OCI-LY3 (cell line): Measurements from ENCODE around the gene TSKU.

Experiments used
- H2AFZ ChIP-seq: fragments of 200-600, 300-600 bp; shearing (Covaris generic); 2 replicates; pipeline ENCODE4 v1.6.0; 2014; ENCODE audit warnings: antibody characterized with exemption, low read depth, low read length
- H3K27ac ChIP-seq: fragments of 200-600, 300-600 bp; sonication (generic); 2 replicates; pipeline ENCODE4 v1.5.1; 2014; ENCODE audit warnings: mild to moderate bottlenecking, low read length, moderate library complexity, mixed read lengths
- H3K27me3 ChIP-seq: fragments of 200-600, 300-600 bp; sonication (generic); 2 replicates; pipeline ENCODE4 v1.6.1; 2014; ENCODE audit warnings: low read depth, low read length, mixed read lengths
- H3K36me3 ChIP-seq: fragments of 200-600, 300-600 bp; sonication (generic); replicated peaks from 2 replicates; pipeline ENCODE3; 2014; ENCODE audit warnings: low read depth, low read length, mixed read lengths
- H3K4me1 ChIP-seq: fragments of 300-600, 200-600 bp; sonication (generic); 2 replicates; pipeline ENCODE4 v1.6.1; 2014; ENCODE audit warnings: low read length, mixed read lengths
- H3K4me2 ChIP-seq: fragments of 200-600, 300-600 bp; sonication (generic); 2 replicates; pipeline ENCODE4 v1.6.1; 2014; ENCODE audit warnings: low read length, mixed read lengths
- H3K4me3 ChIP-seq: fragments of 300-600, 200-600 bp; sonication (generic); 2 replicates; pipeline ENCODE4 v1.5.1; 2014; ENCODE audit warnings: antibody characterized with exemption, mild to moderate bottlenecking, low read length, moderate library complexity
- H3K79me2 ChIP-seq: fragments of 300-600, 200-600 bp; shearing (Covaris generic); 2 replicates; pipeline ENCODE4 v1.6.1; 2014; ENCODE audit warnings: mild to moderate bottlenecking, low read length, mixed read lengths
- H3K9ac ChIP-seq: fragments of 300-600, 200-600 bp; shearing (Covaris generic); 2 replicates; pipeline ENCODE4 v1.6.0; 2014; ENCODE audit warnings: mild to moderate bottlenecking, low read length, moderate library complexity
- H3K9me3 ChIP-seq: fragments of 200-600, 300-600 bp; shearing (Covaris generic); 2 replicates; pipeline ENCODE4 v1.6.1; 2014; ENCODE audit warnings: low read length, mixed read lengths; ENCODE audit not compliant: insufficient read depth
- H4K20me1 ChIP-seq: fragments of 200-600, 300-600 bp; sonication (generic); 2 replicates; pipeline ENCODE4 v1.6.1; 2016; ENCODE audit warnings: low read length, mixed read lengths; ENCODE audit not compliant: insufficient read depth
- CTCF ChIP-seq: fragments of 200-600, 300-600 bp; sonication (generic); IDR thresholded peaks from 2 replicates; pipeline ENCODE4 v1.5.1; 2014; ENCODE audit warnings: antibody characterized with exemption, low read length, low read depth
- EZH2phosphoT487 ChIP-seq: fragments of 200-600 bp; shearing (Covaris generic); IDR thresholded peaks from 2 replicates; pipeline ENCODE4 v1.6.1; 2018; ENCODE audit warnings: antibody characterized with exemption, mixed run types, low read depth

Gene TSKU

GRCh38 chr11:76745044-76745376 is 38.1 kb upstream of the TSKU start:
- no peaks in the 10 kb centered on the region for H3K36me3 ChIP-seq
- no peak for TF ChIP-seq CTCF
- no peak for TF ChIP-seq EZH2phosphoT487
- H3K9me3 ChIP-seq = no peaks in the 10 kb centered on the region
- no peak overlapping the region for H3K4me3 ChIP-seq
- H3K4me2 ChIP-seq = no peak overlapping the region
- H3K27me3 ChIP-seq = 0 out of 2 replicates have a peak, but pooled peaks cover 11% of the 10 kb centered on the region
- H3K27ac ChIP-seq = no peak overlapping the region
- no peaks in the 10 kb centered on the region for H3K79me2 ChIP-seq
- no peak overlapping the region for H3K9ac ChIP-seq
- H2AFZ ChIP-seq = no peak overlapping the region
- H4K20me1 ChIP-seq = no peaks in the 10 kb centered on the region
- peaks cover 2% of the 10 kb centered on the region; the same call in 1 of the 2 replicates for H3K4me1 ChIP-seq

- Histone ChIP-seq H3K36me3 (no peaks in the 10 kb centered on the region), H2AFZ (no peak overlapping the region), H3K9ac (no peak overlapping the region), H3K27me3 (0 out of 2 replicates have a peak, but pooled peaks cover 6% of the 10 kb centered on the region), H3K27ac (no peak overlapping the region), H3K4me3 (no peak overlapping the region), H3K4me1 (peaks cover 2% of the 10 kb centered on the region; the same call in 1 of the 2 replicates), H3K9me3 (no peaks in the 10 kb centered on the region), H4K20me1 (no peaks in the 10 kb centered on the region), H3K4me2 (no peak overlapping the region), H3K79me2 (no peaks in the 10 kb centered on the region)
- TF ChIP-seq CTCF = no peak
- TF ChIP-seq EZH2phosphoT487 = no peak
Measured at GRCh38 chr11:76745561-76746207, 37.5 kb upstream of the TSKU start.

GRCh38 chr11:76747153-76747914 is 35.8 kb upstream of the TSKU start:
- H3K4me3 ChIP-seq = no peak overlapping the region
- H3K9ac ChIP-seq = no peak overlapping the region
- H3K4me1 ChIP-seq = peaks cover 2% of the 10 kb centered on the region; the same call in 1 of the 2 replicates
- H4K20me1 ChIP-seq = no peaks in the 10 kb centered on the region
- H3K27ac ChIP-seq = no peak overlapping the region
- H3K9me3 ChIP-seq = no peaks in the 10 kb centered on the region
- no peaks in the 10 kb centered on the region for H3K79me2 ChIP-seq
- no peak overlapping the region for H3K4me2 ChIP-seq
- H2AFZ ChIP-seq = no peak overlapping the region
- H3K27me3 ChIP-seq = 0 out of 2 replicates have a peak, but pooled peaks cover 6% of the 10 kb centered on the region
- TF ChIP-seq EZH2phosphoT487 (no peak), CTCF (no peak)
- no peaks in the 10 kb centered on the region for H3K36me3 ChIP-seq
